ENCODE data around the gene MAPKBP1.

Gene MAPKBP1

GRCh38 chr15:41873711-41874110 is 99.4 kb downstream of the MAPKBP1 start:
- TF ChIP-seq CTCF (IDR thresholded peaks at IDR 0.05), result no peak
- intact Hi-C loops (cut with DNase I; ENCODE audit: low total_unique reads), result no loop called here
- no peaks in the 10 kb centered on the region for H3K27me3 ChIP-seq
- H3K9me3 ChIP-seq, result no peaks in the 10 kb centered on the region
- peaks cover 0 to 8% (median 0%) of the 10 kb centered on the region in 4 donors for H3K4me1 ChIP-seq
- no peak overlapping the region for H3K4me3 ChIP-seq
- DNase-seq, result no peak
- no peak overlapping the region for H3K27ac ChIP-seq
- H3K36me3 ChIP-seq, result no peaks in the 10 kb centered on the region

- H3K4me3 ChIP-seq, result no peak overlapping the region
- no peaks in the 10 kb centered on the region for H3K9me3 ChIP-seq
- no peak overlapping the region for H3K27ac ChIP-seq
- peaks cover 0 to 5% of the 10 kb centered on the region in 2 donors for H3K27me3 ChIP-seq
- intact Hi-C loops (cut with DNase I; ENCODE audit: low total_unique reads), result no loop called here
- no peaks in the 10 kb centered on the region for H3K36me3 ChIP-seq
- no peak for DNase-seq
- TF ChIP-seq CTCF (IDR thresholded peaks at IDR 0.05), result no peak
- H3K4me1 ChIP-seq, result peaks cover 0 to 8% (median 0%) of the 10 kb centered on the region in 4 donors
Observed at GRCh38 chr15:41874736-41875135, 100.5 kb downstream of the MAPKBP1 start.

- H3K27ac ChIP-seq, result no peak overlapping the region
- H3K4me1 ChIP-seq, result peaks cover 0 to 8% (median 0%) of the 10 kb centered on the region in 4 donors
- peaks cover 0 to 13% of the 10 kb centered on the region in 2 donors for H3K27me3 ChIP-seq
- H3K4me3 ChIP-seq, result no peak overlapping the region
- no peak for TF ChIP-seq CTCF (IDR thresholded peaks at IDR 0.05)
- DNase-seq, result no peak
- intact Hi-C loops (cut with DNase I; ENCODE audit: low total_unique reads), result no loop called here
- no peaks in the 10 kb centered on the region for H3K9me3 ChIP-seq
- no peaks in the 10 kb centered on the region for H3K36me3 ChIP-seq
Observed at GRCh38 chr15:41876007-41876406, 101.7 kb downstream of the MAPKBP1 start.

GRCh38 chr15:41876689-41877088 is 102.4 kb downstream of the MAPKBP1 start:
- peaks cover 0 to 14% of the 10 kb centered on the region in 2 donors for H3K27me3 ChIP-seq
- H3K4me3 ChIP-seq, result no peak overlapping the region
- no peak for TF ChIP-seq CTCF (IDR thresholded peaks at IDR 0.05)
- H3K4me1 ChIP-seq, result peaks cover 0 to 12% (median 4%) of the 10 kb centered on the region in 4 donors
- H3K9me3 ChIP-seq, result no peaks in the 10 kb centered on the region
- H3K27ac ChIP-seq, result no peak overlapping the region
- no peaks in the 10 kb centered on the region for H3K36me3 ChIP-seq
- no peak for DNase-seq
- intact Hi-C loops (cut with DNase I; ENCODE audit: low total_unique reads), result no loop called here

All from tibial artery (tissue), 4 donors.